ENCODE data around the gene PASK.

Gene PASK

DNA sequence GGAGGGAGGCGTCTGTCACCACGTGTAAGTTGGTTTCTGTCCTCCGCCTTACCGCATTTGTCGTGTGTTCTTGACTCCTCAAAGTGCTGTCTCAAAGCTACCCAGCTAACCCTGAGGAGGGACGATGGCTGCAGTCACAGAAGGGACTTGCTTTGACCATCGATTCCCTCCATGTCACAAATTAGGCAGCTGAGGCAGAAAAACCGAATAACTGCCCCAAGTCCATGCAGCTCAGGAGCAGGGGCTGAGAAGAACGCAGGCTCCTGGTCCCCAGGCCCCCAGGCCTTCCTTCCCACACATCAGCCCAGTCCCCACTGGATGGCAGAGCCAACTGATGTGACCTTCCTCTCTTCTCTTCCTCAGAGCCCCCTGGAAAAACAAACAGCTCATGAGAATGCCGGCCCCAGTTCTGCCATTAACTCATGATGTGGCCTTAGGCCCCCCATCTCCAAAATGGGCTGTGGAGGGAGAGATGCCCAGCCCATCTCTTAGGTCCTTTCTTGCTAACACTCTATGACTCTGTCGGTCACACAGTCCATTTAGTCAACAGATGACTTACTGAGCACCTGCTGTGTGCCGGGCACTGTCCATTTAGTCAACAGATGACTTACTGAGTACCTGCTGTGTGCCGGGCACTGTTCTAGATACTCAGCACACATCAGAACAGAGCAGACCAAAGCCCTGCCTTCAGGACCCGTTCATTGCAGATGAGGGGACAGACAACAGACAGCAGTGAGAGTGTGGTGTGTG lies 66.8 kb downstream of the PASK start:
- DNase-seq (ENCODE audit: low read depth in 2 of 2), result no peak

DNA sequence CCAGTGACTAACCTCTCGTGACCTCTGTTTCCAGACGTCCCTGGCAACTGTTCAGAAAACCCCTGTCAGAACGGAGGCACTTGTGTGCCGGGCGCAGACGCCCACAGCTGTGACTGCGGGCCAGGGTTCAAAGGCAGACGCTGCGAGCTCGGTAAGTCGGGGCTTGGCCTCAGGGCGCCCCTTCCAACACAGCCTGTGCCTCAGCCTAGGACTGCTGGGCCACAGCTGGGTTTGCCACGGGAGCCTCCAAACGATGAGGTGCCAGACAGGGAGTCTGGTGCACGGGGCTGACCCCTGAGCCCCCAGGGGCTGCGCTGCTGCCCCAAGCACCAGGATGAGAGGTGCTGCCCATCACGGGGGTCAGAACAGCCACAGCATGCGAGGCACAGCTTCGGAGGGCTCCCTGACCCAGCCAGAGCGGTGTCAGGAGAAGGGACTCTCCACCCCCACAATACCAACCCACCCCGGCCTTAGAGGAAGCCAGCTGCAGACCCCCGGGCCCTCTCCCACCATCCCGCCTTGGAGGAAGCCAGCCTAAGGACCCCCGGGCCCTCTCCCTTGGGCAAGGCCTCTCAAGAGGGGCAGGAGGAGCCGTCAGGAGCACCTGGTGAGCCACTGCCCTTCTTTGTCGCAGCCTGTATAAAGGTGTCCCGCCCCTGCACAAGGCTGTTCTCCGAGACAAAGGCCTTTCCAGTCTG lies 67.5 kb downstream of the PASK start:
- DNase-seq (ENCODE audit: low read depth in 2 of 2), result no peak

DNA sequence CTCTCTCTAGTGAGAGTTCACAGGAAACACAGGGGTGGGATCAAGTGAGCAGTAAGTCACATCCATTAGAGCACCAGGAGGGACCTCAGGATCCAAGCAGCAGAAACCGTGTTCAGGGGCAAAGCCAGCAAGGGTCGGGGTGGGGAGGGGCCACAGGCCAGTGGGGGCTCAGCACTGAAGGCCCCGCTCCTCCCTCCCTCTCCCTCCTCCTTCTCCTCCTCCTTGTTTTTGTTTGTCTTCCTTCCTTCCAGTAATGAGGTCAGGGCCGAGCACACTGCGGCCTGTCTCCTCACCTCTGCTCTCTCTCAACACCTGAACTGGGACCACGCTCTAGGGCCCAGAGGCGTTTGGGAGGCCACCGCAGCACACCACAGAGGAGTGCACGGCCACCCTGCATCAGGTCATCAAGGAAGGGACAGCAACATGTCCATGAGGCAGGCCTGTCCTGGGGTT lies 68.1 kb downstream of the PASK start:
- DNase-seq (ENCODE audit: low read depth in 2 of 2), result no peak

DNA sequence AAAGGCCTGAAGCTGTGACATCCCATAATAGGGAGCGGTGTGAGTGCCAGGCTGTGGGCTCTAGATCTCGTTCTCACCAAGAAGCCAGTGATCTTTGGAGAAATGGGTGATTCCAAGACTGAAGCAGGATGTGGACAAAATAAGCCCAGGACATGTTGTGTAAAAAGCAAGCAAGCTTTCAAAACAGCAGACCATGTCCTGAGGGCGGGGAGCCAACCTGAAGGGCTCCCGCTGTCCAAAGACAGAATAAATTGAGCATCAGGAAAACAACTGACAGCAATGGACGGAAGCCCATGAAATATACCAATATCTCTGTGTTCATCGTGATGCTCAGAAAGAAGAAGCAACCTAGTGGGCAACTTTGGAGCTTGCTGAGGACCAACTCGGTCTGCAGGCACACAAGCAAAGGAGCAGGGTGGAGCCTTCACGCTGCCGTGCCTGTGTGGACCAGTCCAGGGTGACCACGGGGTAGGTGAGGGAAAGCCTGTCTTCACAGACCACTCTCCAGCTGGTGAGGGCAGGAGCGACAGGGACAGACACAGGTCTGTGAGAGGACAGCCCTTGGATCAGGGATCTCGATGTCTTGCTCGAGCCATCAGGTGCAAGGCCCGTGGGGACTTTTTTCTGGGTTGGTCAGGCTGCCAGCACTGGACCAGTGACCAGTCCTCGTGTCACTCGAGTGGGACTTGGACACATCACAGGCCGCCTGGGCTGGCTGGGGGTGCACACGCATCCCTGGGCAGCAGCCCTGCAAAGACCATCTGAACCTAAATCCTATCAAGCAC lies 68.7 kb downstream of the PASK start:
- no peak for DNase-seq (ENCODE audit: low read depth in 2 of 2)

DNA sequence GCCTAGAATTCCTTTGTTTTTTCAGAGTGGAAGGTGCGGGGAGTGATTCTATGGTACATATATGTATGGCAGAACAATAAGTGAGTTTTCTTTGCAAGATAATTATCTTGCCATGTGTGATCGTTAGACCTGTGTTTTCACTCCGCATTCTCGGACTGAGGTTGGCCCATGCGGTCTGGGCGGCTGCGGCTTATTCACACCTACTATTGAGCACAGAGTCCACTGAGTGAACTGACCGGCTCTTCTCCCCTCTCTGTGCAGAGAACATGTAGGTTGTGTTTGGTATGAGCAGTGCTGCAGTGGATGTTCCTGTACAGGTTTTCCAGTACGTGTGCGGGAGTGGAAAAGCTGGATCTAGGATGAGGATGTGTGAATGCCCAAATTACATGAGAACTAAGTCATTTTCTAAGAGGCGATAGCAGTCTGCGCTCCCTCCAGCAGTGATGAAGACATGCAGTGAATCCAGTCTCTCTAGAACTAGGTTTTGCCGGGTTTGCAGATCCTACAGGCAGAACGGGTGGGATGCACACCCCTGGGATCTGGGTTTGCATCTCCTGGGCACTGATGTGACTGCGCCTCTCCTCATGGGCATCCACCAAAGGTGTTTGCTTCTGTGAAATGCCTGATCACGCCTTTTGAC lies 74.3 kb downstream of the PASK start:
- no peak for DNase-seq (ENCODE audit: low read depth in 2 of 2)

DNA sequence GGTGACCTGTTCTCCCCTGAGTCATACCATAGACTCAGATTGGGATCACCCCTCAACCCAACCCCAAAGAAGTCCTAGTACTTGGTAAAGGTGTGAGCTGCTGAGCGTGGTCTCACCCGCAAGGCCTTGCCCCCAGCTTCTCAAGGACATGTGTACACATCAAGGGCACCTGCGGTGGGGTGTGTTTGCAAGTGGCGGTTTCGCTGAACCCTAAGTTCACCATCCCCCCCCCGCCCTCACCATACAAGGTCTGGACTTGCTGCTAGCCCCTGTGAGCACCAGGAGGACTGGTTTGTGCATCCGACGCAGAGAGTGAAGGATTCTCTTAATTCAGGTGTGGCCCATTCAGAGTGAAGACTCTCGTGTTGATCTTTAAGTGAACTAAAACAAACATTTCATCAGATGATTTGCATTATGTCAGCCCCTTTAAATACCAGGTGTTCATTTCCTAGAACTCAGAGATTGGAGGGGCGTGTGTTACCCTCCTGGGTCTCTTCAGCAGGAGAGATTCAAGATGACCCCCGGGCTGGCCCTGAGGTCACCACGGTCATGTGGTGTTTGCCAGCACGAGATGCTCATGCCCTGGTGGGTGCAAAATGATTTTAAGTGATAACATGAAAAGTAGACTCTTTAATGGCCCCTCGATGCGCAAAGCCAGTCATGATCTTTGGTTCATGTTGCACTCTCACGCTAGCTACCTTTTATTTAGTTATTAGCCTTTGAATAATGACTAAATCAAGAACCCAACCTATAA lies 75.0 kb downstream of the PASK start:
- DNase-seq (ENCODE audit: low read depth in 2 of 2), result no peak

DNA sequence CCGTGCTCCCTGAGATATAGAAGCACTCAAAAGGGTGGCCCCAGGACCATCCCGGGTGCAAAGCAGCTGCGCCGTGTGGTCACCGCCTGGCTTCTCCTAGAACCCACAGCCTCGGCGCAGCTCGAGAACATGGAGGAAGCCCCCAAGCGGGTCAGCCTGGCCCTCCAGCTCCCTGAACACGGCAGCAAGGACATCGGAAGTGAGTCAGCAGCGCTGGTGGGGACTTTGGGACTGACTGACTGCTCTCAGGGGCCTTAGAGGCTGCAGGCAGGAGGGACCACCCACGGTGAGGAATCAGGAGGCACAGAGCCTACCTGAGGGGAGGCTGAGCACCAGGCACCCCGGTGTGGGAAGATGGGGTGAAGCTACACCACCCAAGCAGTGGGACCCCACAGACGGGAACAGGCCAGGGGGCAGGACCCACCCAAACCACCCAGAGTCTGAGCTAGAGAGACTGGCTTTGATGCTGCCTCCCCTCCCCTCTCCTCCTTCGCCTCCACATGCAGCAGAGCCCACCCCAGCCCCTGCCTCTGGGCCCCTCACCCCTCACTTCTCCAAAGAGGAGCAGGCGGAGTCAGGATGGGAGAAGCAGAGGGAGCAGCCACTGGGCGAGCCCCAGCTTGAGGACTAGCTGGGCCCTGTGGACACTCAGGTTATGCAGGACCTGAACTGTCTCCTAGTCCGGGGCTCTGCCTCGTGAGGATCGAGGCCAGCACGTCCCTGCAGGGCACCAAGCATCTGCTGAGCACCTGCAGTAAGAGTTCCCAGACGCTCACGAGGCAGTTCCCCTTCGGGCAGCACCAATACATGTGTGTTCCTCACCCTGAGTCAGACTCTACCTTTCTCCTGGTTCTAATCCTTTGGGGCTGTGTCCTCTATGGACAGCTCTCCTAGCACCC lies 75.9 kb downstream of the PASK start:
- no peak for DNase-seq (ENCODE audit: low read depth in 2 of 2)

DNA sequence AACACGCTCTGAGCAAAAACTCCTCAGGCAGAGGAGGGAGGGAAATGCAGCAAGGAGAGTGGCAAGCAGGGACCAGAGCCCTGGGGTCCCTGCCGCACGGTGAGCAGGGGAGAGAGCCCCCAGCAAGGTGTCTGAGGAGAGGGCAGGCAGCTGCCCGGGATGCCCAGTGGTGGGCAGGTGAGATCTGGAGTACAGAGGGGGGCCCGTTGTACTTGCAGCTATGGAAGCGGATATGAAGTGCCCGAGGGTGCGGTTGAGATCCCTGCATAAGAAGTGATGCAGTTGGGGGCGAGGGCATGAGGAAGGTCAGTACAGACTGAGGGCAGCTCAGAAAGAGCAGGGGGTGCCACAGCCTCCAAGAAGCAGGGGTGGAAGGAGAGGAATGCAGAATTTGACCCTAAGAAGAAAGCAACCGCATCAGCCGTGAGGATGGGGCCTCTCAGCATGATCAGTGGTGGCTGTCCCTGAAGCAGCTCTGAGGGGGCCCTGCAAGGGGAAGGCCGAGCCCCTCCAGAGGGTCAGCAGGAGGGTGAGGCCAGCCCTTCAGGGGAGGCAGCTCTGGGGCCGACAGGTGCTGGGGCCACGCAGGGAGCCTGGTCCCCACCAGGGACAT lies 76.6 kb downstream of the PASK start:
- DNase-seq (ENCODE audit: low read depth in 2 of 2), result no peak

DNA sequence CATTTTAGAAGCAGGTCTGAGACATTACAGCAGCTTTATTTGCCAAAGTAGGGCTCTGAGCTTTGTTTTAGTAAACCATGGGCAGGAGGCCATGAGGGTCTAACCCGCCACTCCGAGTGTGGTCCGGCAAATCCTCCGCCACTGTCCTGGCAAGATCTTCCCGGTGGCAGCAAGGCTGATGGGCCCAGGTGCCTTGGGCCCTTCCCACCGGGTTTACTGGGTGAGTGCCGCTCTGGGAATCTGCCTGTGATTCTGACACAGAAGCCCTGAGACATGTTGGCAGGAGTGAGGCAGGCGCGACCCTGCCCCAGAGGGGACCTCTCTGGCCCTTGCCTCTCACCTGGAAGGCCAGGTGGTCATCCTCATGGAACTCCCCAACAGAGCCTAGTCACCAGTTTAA lies 77.1 kb downstream of the PASK start:
- no peak for DNase-seq (ENCODE audit: low read depth in 2 of 2)

DNA sequence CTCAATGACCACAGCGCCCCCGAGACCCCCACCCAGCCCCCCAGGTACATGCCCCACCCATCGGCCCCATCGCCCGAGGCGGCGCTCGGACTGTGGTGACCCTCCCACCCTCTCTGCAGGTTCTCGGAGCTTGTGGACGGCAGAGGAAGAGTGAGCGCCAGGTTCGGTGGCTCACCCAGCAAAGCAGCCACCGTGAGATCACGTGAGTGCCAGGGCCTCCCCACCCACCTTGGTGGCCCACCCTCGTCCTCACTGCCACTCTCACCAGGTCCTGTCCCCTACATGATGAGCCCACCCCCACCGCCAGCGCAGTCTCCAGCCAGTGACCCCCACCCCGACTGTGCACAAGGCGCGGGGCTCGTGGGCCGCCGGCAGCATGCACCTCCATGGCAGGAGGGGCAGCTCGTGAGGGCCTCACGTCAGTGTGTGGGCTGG lies 77.6 kb downstream of the PASK start:
- no peak for DNase-seq (ENCODE audit: low read depth in 2 of 2)

DNA sequence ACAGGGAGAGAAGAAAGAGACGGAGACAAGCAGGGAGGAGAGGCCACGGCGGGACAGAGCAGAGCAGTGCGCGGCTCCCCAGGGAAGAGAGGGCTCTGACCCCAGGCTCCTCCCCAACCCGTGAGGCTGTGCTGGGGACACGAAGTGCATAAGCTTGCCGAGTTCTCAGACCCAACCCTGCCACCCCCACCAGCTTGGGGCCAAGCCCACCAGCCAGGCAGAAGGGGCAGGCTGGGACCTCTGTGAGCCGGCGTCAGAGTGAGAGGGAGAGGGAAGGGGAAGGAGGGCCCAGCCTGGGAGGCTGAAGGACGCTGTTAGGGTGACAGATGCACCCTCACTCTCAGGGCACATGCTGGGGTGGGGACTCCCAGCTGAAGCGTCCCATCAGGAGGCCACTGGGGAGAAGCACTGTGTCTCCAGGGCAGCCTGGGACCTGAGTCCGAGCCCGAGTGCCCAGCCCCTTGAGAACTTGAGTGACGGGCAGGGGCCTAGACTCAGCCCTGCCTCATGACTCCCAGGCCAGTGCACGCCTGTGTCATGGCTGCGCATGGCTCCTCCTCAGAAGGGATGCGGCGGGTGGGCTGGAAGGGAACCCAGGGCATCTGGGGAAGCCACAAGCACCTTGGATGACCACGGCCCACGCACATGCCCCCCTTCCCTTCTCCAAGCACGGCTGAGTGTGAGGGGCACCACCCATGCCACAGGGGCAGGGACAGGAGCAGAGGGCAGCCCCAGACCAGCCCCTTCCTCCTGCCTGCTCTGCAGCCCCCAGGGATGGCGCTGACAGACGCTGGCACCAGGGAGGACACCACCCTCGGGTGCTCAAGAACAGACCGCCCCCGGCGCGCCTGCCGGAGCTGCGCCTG lies 78.2 kb downstream of the PASK start:
- no peak for DNase-seq (ENCODE audit: low read depth in 2 of 2)

DNA sequence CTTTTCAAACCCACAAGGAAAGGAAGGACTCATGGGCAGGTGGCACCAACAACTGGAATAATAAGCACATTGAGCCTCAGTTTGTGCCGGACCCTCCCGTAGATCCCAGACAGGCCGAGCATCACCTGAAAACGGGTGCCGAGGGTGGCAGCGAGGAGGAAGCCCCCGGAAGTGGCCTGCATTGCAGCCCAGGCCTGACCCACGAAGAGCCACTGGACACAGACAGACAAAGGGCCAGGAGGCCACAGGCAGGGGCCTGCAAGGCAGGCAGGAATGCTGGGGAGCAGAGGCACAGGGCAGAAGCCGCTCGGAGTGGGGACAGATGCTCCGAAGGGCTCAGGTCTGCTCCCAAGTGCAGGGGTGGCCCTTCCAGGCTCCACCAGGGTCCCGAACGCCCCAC lies 78.9 kb downstream of the PASK start:
- no peak for DNase-seq (ENCODE audit: low read depth in 2 of 2)

DNA sequence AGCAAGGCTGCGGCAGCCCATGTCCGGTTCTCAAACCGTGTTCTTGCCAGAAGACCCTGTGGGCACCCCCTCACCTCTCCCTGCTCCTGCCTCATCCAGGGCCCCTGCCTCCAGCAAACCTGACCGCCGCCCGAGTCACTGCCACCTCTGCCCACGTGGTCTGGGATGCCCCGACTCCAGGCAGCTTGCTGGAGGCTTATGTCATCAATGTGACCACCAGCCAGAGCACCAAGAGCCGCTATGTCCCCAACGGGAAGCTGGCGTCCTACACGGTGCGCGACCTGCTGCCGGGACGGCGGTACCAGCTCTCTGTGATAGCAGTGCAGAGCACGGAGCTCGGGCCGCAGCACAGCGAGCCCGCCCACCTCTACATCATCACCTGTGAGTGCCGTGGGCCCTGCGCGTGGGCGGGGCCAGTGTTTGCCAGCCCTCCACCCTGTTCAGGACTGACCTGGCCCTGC lies 79.4 kb downstream of the PASK start:
- no peak for DNase-seq (ENCODE audit: low read depth in 2 of 2)

DNA sequence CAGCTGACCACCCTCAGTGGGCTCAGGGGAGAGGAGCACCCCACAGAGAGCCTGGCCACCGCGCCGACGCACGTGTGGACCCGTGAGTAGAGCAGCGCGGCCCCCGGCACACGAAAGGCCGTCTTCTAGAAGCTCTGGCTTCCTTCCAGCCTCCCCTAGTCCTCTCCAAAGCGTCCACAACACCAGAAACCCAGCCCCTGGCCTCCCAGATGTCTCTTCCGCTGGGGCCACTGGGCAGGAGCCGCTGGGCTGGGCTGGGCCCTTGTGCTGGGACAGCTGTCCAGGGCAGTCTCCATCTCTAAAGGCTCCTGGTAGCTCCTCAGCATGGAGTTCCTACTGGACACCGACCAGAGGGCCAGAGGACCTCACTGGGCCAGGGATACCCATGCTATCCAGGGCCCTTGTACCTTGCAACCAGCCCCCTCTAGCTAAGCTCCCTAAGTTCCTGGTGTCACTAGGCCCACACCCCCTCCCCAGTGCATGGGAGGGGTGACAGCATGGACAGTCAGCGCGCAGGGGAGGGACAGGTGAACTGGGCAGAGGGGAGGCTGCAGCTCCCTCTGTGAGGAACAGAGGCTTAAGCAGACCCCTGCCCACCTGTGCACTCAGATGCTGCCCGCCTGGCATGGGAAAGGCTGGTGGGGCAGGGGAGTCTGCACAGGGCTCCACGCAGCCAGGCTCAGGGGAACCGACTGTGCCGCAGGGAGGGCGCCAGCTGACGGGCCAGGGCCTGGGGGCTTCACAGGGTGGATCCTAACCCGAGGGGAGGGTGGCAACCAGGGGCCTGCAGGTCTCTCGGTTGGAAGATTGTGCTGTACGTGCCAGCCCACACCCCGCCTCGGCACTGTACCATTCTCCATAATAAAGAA lies 80.1 kb downstream of the PASK start:
- DNase-seq (ENCODE audit: low read depth in 2 of 2), result no peak

DNA sequence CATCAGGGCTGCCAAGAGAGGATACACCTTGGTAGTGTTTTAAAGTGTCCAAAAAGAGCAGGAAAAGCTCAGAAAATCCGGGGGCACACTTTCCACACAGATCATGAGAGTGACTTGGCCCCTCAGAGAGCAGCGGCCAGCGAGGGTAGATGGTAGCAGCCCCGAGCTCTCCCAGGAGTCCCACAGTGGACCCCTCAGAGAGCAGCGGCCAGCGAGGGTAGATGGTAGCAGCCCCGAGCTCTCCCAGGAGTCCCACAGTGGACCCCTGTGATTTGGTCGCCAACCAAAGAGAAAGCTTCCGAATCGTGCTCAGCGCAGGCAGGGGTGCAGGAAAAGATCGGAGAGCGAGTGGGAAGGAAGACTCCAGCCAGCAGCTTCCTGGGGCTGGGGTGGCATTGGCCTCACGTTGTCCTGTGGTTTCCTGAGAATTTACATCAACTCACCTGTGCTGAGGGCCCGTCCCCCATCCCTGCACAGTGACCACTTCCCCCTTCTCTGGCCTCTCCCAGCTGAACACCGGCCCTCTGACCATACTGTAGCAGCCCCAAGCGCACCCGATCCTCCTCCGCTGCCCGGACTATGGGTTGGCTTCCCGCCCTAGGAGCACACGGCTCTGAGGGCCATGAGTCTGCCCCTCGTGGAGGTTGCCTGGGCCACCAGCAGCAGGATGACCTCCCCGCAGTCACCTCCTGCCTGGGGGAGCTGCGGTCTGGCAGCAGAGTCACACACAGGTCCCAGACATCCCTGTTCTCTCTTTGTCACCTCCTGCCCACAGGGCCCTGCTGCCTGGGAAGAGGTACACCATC lies 80.9 kb downstream of the PASK start:
- no peak for DNase-seq (ENCODE audit: low read depth in 2 of 2)

DNA sequence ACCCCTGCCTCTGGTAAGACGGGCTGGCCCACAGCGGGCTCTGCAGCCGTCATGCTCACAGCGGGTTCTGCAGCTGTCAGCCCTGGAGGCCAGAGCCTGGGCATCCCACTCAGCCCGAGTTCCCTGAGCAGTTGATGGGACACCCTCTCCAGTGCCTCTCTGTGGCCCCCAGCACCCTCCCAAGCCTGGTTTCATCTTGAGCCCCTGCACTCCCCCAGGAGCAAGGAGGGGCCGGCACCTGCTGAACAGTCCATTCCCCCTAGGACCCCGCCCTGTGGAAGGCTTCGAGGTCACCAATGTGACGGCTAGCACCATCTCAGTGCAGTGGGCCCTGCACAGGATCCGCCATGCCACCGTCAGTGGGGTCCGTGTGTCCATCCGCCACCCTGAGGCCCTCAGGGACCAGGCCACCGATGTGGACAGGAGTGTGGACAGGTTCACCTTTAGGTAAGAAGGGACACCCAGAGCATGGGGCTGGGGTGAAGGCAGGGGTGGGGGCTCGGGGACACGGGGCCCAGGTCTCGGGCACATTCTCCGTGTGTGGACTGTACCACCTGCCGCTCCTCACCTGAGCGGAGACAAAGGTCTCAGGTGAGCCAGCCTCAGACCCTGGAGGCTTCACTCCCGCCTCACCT lies 81.7 kb downstream of the PASK start:
- no peak for DNase-seq (ENCODE audit: low read depth in 2 of 2)
